Measurements from ENCODE around the gene GSE1. TPM values are rescaled to one million over a fixed set of nuclear protein-coding genes. Genes with fewer than 3 reads are reported as not detected.

GSE1 gene

Small RNA genes within 50 kb of the gene (small RNA-seq; reads per million reads assigned to genes)
- gene RN7SL381P (ENCODE audit: low read depth), result not detected

Measured in mesenchymal stem cell (in vitro differentiated cells and primary cell).